GM23338 (cell line): Measurements from ENCODE around the gene TMX2. TPM values are rescaled to one million over a fixed set of nuclear protein-coding genes. Genes with fewer than 3 reads are reported as not detected.
A peak's percentile ranks its signal among the peaks of the same experiment; 100 is the strongest.

Source experiments
- ATAC-seq: fragments of 200-7000 bp; cut with Tn5 transposase; 3 replicates; pipeline ENCODE4 v1.9.1; 2020
- DNase-seq: peaks from one replicate; pipeline ENCODE4 v3.0.0-alpha.2; 2015; ENCODE audit warnings: low spot score
- H2AFZ ChIP-seq: fragments of 200-600 bp; sonication (generic); 2 replicates; pipeline ENCODE4 v1.8.0; 2016; ENCODE audit warnings: antibody characterized with exemption, mild to moderate bottlenecking, moderate library complexity
- H3F3A ChIP-seq: fragments of 200-600 bp; sonication (generic); replicated peaks from 2 replicates; pipeline ENCODE4 v1.8.0; 2017; ENCODE audit warnings: antibody characterized with exemption, mixed run types, low read depth
- H3K27ac ChIP-seq: fragments of 200-600 bp; sonication (generic); 2 replicates; pipeline ENCODE4 v1.6.1; 2016; ENCODE audit warnings: low read depth
- H3K27me3 ChIP-seq: fragments of 200-600 bp; sonication (generic); 2 replicates; pipeline ENCODE4 v1.8.0; 2016; ENCODE audit warnings: mild to moderate bottlenecking, mixed run types, moderate library complexity; ENCODE audit not compliant: insufficient read depth
- H3K36me3 ChIP-seq: fragments of 200-600 bp; sonication (generic); 2 replicates; pipeline ENCODE4 v1.8.0; 2016; ENCODE audit warnings: mild to moderate bottlenecking; ENCODE audit not compliant: insufficient read depth
- H3K4me1 ChIP-seq: fragments of 200-600 bp; sonication (generic); 2 replicates; pipeline ENCODE4 v1.8.0; 2016; ENCODE audit warnings: mild to moderate bottlenecking, moderate library complexity; ENCODE audit not compliant: insufficient read depth
- H3K4me2 ChIP-seq: fragments of 200-600 bp; sonication (generic); 2 replicates; pipeline ENCODE4 v1.7.1; 2017; ENCODE audit warnings: mixed run types
- H3K4me3 ChIP-seq: fragments of 200-600 bp; sonication (generic); 2 replicates; pipeline ENCODE4 v1.6.1; 2016; ENCODE audit warnings: mixed run types
- H3K79me2 ChIP-seq: fragments of 200-600 bp; sonication (generic); replicated peaks from 2 replicates; pipeline ENCODE4 v1.8.0; 2017; ENCODE audit warnings: mild to moderate bottlenecking; ENCODE audit not compliant: insufficient read depth
- H3K9me2 ChIP-seq: fragments of 200-600 bp; sonication (generic); 2 replicates; pipeline ENCODE4 v1.8.0; 2017; ENCODE audit not compliant: insufficient read depth
- H4K20me1 ChIP-seq: fragments of 200-600 bp; sonication (generic); replicated peaks from 2 replicates; pipeline ENCODE4 v1.8.0; 2017; ENCODE audit warnings: mild to moderate bottlenecking; ENCODE audit not compliant: insufficient read depth
- H3K27ac Mint-ChIP-seq: 2 replicates; pipeline ENCODE4 v1.8.0; 2020; ENCODE audit warnings: inconsistent platforms, mild to moderate bottlenecking, moderate library complexity, mixed read lengths
- H3K27me3 Mint-ChIP-seq: 3 replicates; pipeline ENCODE4 v1.8.0; 2022; ENCODE audit warnings: low read depth, mild to moderate bottlenecking, moderate library complexity, mixed read lengths, inconsistent platforms; ENCODE audit not compliant: insufficient read depth, poor library complexity
- H3K36me3 Mint-ChIP-seq: 3 replicates; pipeline ENCODE4 v1.8.0; 2021; ENCODE audit warnings: low read depth, mild to moderate bottlenecking, inconsistent platforms, moderate library complexity, mixed read lengths
- H3K4me1 Mint-ChIP-seq: 3 replicates; pipeline ENCODE4 v1.8.0; 2020; ENCODE audit warnings: mild to moderate bottlenecking, inconsistent platforms, mixed read lengths
- H3K4me3 Mint-ChIP-seq: 3 replicates; pipeline ENCODE4 v1.8.0; 2021; ENCODE audit warnings: moderate library complexity, mild to moderate bottlenecking, inconsistent platforms, mixed read lengths
- H3K9me3 Mint-ChIP-seq: 3 replicates; pipeline ENCODE4 v1.8.0; 2020; ENCODE audit warnings: moderate library complexity, mild to moderate bottlenecking, inconsistent platforms, mixed read lengths
- CREB1 ChIP-seq: fragments of 250-450 bp; sonication (Bioruptor Pico); IDR thresholded peaks from 2 replicates; pipeline ENCODE4 v1.5.0; 2020; ENCODE audit warnings: low read depth, mild to moderate bottlenecking, moderate library complexity
- CTCF ChIP-seq, 2 experiments: fragments of 200-600 bp in 1 of 2; sonication (generic) in 1 of 2; conservative IDR thresholded peaks; 2 replicates each; pipeline versions ENCODE4 v1.5.1 to v1.6.1; 2016 to 2017; ENCODE audit warnings: antibody characterized with exemption in 2 of 2, low read depth in 2 of 2, mild to moderate bottlenecking in 2 of 2, moderate library complexity in 1 of 2
- ETS1 ChIP-seq: IDR thresholded peaks from 2 replicates; pipeline ENCODE4 v1.6.1; 2016; ENCODE audit warnings: antibody characterized with exemption
- EZH2phosphoT487 ChIP-seq: fragments of 200-600 bp; sonication (generic); IDR thresholded peaks from one replicate; pipeline ENCODE4 v1.8.1; 2018; ENCODE audit warnings: antibody characterized with exemption; ENCODE audit not compliant: unreplicated experiment
- JUNB ChIP-seq: IDR thresholded peaks from one replicate; pipeline ENCODE4 v1.6.1; 2016; ENCODE audit warnings: antibody characterized with exemption; ENCODE audit not compliant: unreplicated experiment
- POLR2AphosphoS5 ChIP-seq: IDR thresholded peaks from 2 replicates; pipeline ENCODE4 v1.6.1; 2016; ENCODE audit warnings: antibody characterized with exemption, low read depth
- STAT1 ChIP-seq: IDR thresholded peaks from one replicate; pipeline ENCODE4 v1.6.1; 2016; ENCODE audit warnings: antibody characterized with exemption; ENCODE audit not compliant: unreplicated experiment
- ZNF114 ChIP-seq: fragments of 250-450 bp; sonication (Bioruptor Pico); IDR thresholded peaks from 2 replicates; pipeline ENCODE4 v1.5.0; 2020; ENCODE audit warnings: mild to moderate bottlenecking, moderate library complexity
- ZNF331 ChIP-seq: fragments of 250-450 bp; sonication (Bioruptor Pico); IDR thresholded peaks from 2 replicates; pipeline ENCODE4 v1.5.0; 2020; ENCODE audit warnings: low read depth, mild to moderate bottlenecking, moderate library complexity
- ZNF462 ChIP-seq: fragments of 250-450 bp; sonication (Bioruptor Pico); IDR thresholded peaks from 2 replicates; pipeline ENCODE4 v1.5.0; 2020; ENCODE audit warnings: mild to moderate bottlenecking, moderate library complexity
- polyA plus RNA-seq: library from polyadenylated mRNA; unstranded; fragments of >200 nt; fragmentation: Nextera tagmentation; extraction: Ambion mirVana; gene quantifications from 2 replicates; pipeline ENCODE4 v1.2.1, GENCODE V29; 2016
- total RNA-seq: library from RNA; depleted of rRNA; stranded (reverse); fragments of >200 nt; shearing (Covaris generic); gene quantifications from 2 replicates; pipeline ENCODE4 v1.2.3, GENCODE V29; 2014

TMX2 gene
- total and polyA plus RNA-seq, 2 experiments from 2014 or later = 59.2 to 69.3 TPM

DNA sequence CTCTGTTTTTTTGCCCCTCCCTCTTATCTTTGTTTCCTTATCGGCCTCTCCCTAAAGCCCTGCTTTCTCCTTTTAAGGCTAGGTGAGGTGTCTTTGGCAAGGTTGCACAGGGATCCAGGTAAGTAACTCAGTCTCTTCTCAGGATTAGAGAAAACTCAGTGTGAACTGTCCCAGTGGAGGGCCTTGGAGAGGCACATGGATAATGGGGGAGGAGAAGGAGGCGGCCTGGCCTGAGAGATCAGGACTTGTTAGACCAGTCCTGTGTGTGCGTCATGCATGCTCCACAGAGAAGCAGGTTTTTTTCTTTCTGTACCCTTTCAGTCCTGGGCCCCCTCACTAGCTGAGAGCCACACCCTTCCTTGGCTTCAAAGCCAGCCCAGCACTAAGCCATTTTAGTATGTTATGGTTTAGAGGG is 69.1 kb downstream of the TMX2 start:
- H2AFZ ChIP-seq = no peak overlapping the region
- H3K27me3 ChIP-seq = no peaks in the 10 kb centered on the region
- no peaks in the 10 kb centered on the region for H3K36me3 ChIP-seq
- peak overlapping the region; percentile 21 for H3K4me3 ChIP-seq
- Mint-ChIP-seq H3K4me1 (peaks cover 74% of the 10 kb centered on the region), H3K27ac (peak overlapping the region; percentile 99), H3K36me3 (peaks cover 2% of the 10 kb centered on the region; the same call in 1 of the 3 replicates), H3K4me3 (peak overlapping the region; percentile 68), H3K27me3 (peaks cover 8% of the 10 kb centered on the region), H3K9me3 (no peaks in the 10 kb centered on the region)
- TF ChIP-seq ZNF114 (CRISPR knock-in tag) (no peak), ZNF331 (CRISPR knock-in tag) (no peak), CREB1 (peak; percentile 83)
- peak; percentile 92 for DNase-seq
- H3K27ac ChIP-seq = peak overlapping the region; percentile 98
- no peaks in the 10 kb centered on the region; the same call in 1 of the 2 replicates for H4K20me1 ChIP-seq
- H3K4me2 ChIP-seq = peak overlapping the region; percentile 57
- peaks cover 47% of the 10 kb centered on the region for H3K4me1 ChIP-seq
- H3F3A ChIP-seq = no peaks in the 10 kb centered on the region; the same call in 1 of the 2 replicates
- H3K9me2 ChIP-seq = no peaks in the 10 kb centered on the region
- H3K79me2 ChIP-seq = peaks cover 89% of the 10 kb centered on the region
- peak; percentile 75 for ATAC-seq

DNA sequence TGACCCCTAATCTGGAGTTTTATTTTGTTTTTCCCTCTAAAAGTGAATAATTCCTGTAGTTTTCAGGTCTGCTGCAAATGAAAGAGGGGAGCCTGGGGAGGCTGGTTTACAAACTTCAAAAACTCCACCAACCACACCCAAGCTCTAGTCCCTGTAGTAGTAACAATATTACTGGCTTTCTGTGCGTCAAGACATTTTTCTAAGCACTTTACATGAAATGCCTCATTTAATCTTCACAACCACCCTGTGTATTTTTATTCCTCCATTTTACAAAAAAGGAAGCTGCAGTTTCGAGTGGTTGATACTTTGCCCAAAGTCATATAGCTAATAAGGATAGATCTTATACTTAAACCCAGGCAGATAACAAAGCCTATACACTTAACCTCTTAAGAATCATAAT is 72.7 kb downstream of the TMX2 start:
- H3K4me1 Mint-ChIP-seq = peaks cover 63% of the 10 kb centered on the region
- ATAC-seq = no peak
- Histone ChIP-seq H3K36me3 (no peaks in the 10 kb centered on the region), H3K4me3 (no peak overlapping the region), H2AFZ (no peak overlapping the region), H3K9me2 (no peaks in the 10 kb centered on the region), H3K79me2 (peaks cover 94% of the 10 kb centered on the region), H3K4me2 (no peak overlapping the region), H3F3A (no peaks in the 10 kb centered on the region), H3K27me3 (no peaks in the 10 kb centered on the region), H3K27ac (no peak overlapping the region), H4K20me1 (peaks cover 12% of the 10 kb centered on the region), H3K4me1 (peaks cover 47% of the 10 kb centered on the region)
- peaks cover 2% of the 10 kb centered on the region; the same call in 1 of the 3 replicates for H3K36me3 Mint-ChIP-seq
- DNase-seq = no peak
- H3K4me3 Mint-ChIP-seq = no peak overlapping the region
- H3K27me3 Mint-ChIP-seq = peaks cover 11% of the 10 kb centered on the region
- no peak overlapping the region for H3K27ac Mint-ChIP-seq
- H3K9me3 Mint-ChIP-seq = no peaks in the 10 kb centered on the region
- no peak for TF ChIP-seq ZNF462 (CRISPR knock-in tag)
- no peak for TF ChIP-seq ZNF114 (CRISPR knock-in tag)
- TF ChIP-seq POLR2AphosphoS5 = no peak
- TF ChIP-seq EZH2phosphoT487 = no peak
- no peak for TF ChIP-seq CTCF (conservative IDR thresholded peaks at IDR 0.05; ENCODE audit: low read depth in 2 of 2)
- TF ChIP-seq STAT1 = no peak
- TF ChIP-seq JUNB = no peak
- no peak for TF ChIP-seq ETS1
